Frontal cortex (tissue), 4 donors: ENCODE data around the gene PCDH15. TPM values are rescaled to one million over a fixed set of nuclear protein-coding genes. Genes with fewer than 3 reads are reported as not detected.
"Not testable (repeated sequence)": the region's sequence is repeated elsewhere in the genome, so short reads cannot be mapped to it uniquely, and the experiment has no call there.

Source experiments
- DNase-seq, 2 donors: peaks; one replicate each; pipeline ENCODE4 v3.0.0; 2012; ENCODE audit warnings: low spot score in 2 of 2
- FAIRE-seq: peaks from 2 replicates; lab custom pipeline; 2012; peaks lifted over from hg19 to GRCh38; lab: Jason Lieb, UNC
- total RNA-seq: library from RNA; depleted of rRNA; stranded (reverse); fragments of >200 nt; gene quantifications from one replicate; pipeline ENCODE4 v1.2.3, GENCODE V29; 2014
- donor health status: control.
- donor health status: control.
- donor health status: control.

Gene PCDH15
- total RNA-seq, 1 donor from 2014 or later, result 6.1 TPM

GRCh38 chr10:54449056-54449455, 352.0 kb downstream of the PCDH15 start:
- no peak for FAIRE-seq
- no peak for DNase-seq

DNA sequence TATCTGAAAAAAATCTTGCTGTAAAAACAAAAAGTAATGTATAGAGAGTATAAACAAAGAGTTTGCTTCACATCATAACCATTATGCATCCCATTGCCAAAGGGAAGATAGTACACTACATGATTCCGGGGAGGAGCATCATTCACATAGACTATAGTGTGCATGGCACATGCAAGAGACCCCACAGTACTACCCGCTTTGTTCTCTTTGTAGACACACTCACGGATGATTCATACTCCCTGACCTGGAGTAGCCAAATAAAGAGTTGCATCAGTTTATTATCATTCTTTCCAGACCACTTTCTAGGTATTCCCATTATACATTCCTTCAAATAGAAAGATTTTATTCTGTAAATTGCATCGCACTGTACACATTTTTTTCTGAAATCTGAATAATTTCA, 356.9 kb downstream of the PCDH15 start:
- FAIRE-seq, result no peak
- DNase-seq, result no peak

DNA sequence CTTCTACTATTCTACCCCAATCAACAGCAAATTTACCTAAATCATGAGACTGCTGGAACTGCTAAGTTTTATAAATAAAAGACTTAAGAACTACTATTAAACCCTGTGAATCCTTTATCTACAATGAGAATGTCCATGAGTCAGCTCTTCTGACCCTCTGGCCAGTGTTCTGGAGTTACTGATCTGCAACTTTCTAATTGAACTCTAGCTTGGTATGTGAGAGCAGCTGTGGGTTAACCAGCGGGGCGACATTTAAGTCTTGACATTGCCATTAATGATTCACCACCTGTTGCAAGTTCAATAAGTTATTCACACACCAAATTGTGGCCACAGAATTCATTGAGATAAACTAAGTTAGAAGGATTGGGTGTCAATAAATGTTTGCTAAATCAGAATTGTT, 359.8 kb downstream of the PCDH15 start:
- FAIRE-seq (no peak), DNase-seq (no peak)

DNA sequence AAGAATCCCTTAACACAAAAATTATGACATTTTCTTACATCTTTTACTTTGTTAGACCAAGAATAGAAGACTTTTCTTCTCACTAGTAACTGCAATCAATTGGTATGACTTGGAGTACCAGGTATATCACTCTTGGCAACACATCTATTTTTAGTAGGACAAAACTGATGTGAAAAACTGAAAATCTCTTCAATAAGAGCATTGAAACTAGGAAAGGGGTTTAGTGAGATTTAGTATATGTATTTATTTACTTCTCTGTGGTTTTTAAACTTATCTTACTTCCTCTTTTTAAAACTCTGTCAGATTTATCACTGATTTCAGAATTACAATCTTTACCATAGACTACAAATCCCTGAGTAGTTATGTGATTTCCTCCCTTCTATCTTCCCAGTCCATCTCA, 366.2 kb downstream of the PCDH15 start:
- FAIRE-seq (no peak), DNase-seq (no peak)

DNA sequence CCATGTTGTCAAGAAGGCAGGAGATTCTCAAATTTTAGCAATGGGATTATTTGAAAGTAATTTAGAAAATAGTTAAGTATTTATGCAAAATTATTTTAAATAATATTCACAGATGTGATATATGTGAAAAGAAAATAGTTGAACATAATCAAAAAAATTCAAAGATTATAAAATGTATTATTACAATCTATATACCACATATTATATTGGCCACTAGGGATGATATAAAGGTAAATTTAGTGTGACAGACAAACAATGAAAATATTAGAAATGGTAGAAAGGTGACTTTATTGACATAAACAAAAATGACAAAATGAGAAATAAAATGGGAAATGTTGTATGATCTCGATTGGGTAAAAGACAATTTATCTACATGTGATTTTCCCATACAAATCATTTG, 385.5 kb downstream of the PCDH15 start:
- DNase-seq (no peak), FAIRE-seq (peak; percentile 55)

- DNase-seq (no peak), FAIRE-seq (peak; percentile 43)
Observed at GRCh38 chr10:54402576-54402975, 398.5 kb downstream of the PCDH15 start.

GRCh38 chr10:54396031-54396430, 405.0 kb downstream of the PCDH15 start:
- no peak for FAIRE-seq
- DNase-seq, result no peak

- not testable (repeated sequence) for DNase-seq, FAIRE-seq
Observed at GRCh38 chr10:54394598-54394997, 406.4 kb downstream of the PCDH15 start.

- no peak for FAIRE-seq
- no peak for DNase-seq
Observed at GRCh38 chr10:54372179-54372578, 428.9 kb downstream of the PCDH15 start.

- FAIRE-seq, result no peak
Observed at GRCh38 chr10:54368984-54369383, 432.0 kb downstream of the PCDH15 start.

DNA sequence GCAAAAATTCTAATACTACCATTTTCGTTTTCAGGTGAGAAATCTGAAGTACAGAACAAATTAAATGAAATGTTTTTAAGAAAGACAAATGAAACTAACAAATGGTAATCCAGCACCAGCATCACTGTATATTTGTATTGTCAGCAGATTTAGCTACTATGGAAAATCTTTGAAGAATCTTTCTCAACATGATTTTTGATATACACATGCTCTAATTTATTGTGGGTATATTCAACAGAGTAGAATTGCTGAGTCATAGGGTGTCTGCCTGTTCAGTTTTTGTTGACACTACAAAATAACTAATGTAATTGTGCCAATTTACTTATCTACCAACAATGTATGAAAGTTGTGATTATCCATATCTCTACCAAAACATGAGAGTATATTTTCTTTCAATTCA, 437.6 kb downstream of the PCDH15 start:
- DNase-seq (no peak), FAIRE-seq (no peak)

More at GRCh38 chr10:54368984-54369383, 432.0 kb downstream of the PCDH15 start:
- no peak for DNase-seq

DNA sequence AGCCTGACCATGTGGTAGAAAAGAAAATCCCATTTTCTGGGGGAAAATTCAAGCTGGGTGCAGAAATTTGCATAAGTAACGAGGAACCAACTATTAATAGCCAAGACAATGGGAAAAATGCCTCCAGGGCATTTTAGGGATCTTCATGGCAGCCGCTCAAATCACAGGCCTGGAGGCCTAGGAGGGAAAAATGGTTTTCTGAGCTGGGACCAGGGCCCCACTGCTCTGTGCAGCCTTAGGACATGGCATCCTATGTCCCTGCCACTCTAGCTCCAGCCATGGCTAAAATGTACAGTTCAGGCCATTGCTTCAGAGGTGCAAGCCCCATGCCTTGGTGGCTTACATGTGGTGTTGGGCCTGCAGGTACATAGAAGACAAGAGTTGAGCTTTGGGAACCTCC, 459.0 kb downstream of the PCDH15 start:
- no peak for FAIRE-seq
- DNase-seq, result no peak

- DNase-seq (no peak), FAIRE-seq (no peak)
Observed at GRCh38 chr10:54335296-54335695, 465.7 kb downstream of the PCDH15 start.

- no peak for DNase-seq
- FAIRE-seq, result no peak
Observed at GRCh38 chr10:54319341-54319740, 481.7 kb downstream of the PCDH15 start.

GRCh38 chr10:54318470-54318869, 482.6 kb downstream of the PCDH15 start:
- no peak for DNase-seq
- no peak for FAIRE-seq

- DNase-seq, result no peak
- FAIRE-seq, result no peak
Observed at GRCh38 chr10:54314430-54314829, 486.6 kb downstream of the PCDH15 start.

DNA sequence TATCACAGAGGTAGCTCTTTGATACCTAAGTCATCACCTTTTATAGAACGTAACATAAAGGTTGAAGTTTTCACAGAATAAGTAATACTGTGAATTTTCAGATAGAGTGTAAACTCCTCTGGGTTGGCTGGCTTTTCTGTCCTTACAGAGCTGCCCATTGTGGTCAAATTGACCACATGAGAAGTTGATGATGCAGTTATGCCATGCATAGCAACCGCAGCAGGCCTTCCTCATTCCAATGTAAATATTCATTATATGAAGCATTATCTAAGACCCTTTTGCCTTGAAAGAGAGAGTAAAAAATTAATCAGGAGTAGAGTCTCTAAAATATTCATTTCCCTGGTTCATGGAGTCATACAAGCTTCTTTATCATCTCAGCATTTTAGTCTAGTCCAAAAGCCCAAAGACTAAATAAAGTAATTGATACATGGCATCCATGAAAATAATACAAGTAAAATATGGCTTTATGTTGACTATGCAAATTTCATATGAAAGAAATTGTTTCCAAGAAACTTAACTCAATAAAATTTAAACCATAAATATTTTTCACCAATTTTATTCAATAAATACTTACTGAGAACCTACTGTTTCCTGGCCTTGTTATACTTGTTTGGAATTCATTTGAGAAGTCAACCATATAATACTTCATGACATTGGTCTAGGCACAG, 516.4 kb downstream of the PCDH15 start:
- DNase-seq, result no peak

GRCh38 chr10:54282012-54282411, 519.0 kb downstream of the PCDH15 start:
- FAIRE-seq, result no peak
- DNase-seq, result no peak

More for the DNA sequence above, 516.4 kb downstream of the PCDH15 start:
- no peak for FAIRE-seq

- FAIRE-seq, result no peak
- no peak for DNase-seq
Observed at GRCh38 chr10:54266395-54266794, 534.6 kb downstream of the PCDH15 start.

DNA sequence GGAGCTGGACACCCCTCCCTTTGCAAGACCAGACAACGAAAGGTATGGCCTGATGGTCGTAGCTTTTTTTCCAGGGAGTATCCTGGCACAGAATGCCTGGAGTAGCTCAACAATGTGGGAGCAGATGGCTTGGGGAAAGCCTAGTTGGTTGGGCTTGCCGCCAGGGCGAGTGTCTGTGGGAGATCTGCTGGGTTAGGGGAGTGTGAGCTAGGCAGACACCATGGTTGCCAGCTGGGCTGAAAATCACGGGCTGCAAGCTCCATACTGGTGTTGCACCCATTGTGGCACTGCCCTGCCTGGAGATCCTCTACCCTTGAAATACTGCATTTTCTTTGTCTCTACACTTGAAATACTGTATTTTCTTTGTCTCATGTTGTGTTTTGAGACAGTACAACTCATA, 538.3 kb downstream of the PCDH15 start:
- DNase-seq (no peak), FAIRE-seq (no peak)

DNA sequence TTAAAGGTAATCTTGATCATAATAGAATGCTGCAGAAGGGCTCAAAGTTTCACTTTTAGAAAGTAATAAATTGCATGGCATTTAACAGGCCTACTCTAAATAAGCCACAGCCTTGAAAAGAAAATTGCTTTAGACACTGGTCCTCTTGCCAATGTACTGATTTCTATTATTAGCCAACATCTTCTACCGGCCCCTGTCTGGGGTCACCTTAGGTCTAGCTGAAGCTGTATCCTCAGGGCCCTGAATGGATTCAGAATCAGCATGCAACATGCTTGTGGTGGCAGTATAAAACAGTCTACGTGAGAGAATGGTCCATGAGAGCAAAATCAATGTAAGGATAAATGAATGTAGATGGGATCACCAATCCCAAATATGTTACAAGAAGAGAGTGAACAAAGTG, 541.9 kb downstream of the PCDH15 start:
- FAIRE-seq (no peak), DNase-seq (no peak)

GRCh38 chr10:54234832-54235231, 566.2 kb downstream of the PCDH15 start:
- FAIRE-seq (no peak), DNase-seq (no peak)
